HG03039 (cell line): ENCODE measurements around the gene METAP1D.
"Not testable (repeated sequence)": the region's sequence is repeated elsewhere in the genome, so short reads cannot be mapped to it uniquely, and the experiment has no call there.

Source experiments
- ATAC-seq: cut with Tn5 transposase; IDR thresholded peaks from one replicate; pipeline ENCODE4 v1.9.1; 2021; ENCODE audit warnings: mild to moderate bottlenecking, moderate library complexity; ENCODE audit not compliant: unreplicated experiment

The METAP1D gene

DNA sequence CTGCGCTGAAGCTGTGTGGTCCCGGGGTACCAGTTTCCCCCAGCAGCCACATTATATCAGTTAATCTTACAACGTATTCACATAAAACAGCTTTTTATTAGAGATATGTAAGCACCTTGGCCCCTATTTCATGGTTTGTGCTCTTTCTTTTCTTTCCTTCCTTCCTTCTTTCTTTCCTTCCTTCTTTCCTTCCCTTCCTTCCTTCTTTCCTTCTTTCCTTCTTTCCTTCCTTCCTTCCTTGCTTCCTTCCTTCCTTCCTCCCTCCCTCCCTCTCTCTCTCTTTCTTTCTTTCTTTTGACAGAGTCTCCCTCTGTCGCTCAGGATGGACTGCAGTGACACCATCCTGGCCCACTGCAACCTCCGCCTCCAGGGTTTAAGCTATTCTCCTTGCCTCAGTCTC, 3.7 kb upstream of the METAP1D start:
- ATAC-seq = no peak

DNA sequence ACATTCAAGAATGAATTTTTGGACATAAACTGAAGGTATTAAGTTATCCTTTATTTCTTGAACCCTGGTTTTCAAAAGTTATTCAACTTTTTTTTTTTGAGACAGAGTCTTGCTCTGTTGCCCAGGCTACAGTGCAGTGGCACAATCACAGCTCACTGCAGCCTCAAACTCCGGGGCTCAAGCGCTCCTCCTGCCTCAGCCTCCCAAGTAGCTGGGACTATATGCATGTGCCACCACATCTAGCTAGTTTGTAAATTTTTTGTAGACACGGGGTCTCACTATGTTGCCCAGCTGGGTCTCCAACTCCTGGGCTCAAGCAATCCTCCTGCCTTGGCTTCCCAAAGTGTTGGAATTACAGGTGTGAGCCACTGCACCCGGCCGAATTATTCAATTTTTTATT, 2.7 kb upstream of the METAP1D start:
- not testable (repeated sequence) for ATAC-seq

DNA sequence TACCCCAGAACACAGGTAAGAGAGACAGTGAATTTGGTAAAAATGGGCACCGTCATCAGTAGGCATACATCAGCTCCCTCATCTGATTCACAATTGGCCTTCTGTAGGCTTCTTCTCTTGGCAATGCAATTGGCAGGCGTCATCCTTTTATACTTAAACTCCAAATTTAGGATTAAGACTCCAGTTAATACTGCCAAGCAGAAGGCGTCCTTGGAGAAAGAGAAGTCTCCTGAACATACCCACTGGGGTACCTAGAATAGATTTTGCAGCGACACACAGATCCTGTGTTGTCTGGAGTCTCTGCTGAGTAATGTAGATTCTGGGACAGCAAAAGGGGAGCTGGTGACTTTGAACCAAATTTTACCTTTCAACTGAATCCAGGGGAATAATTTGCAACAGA, 592 bp upstream of the METAP1D start:
- ATAC-seq = no peak

- no peak for ATAC-seq
Measured at GRCh38 chr2:172000696-172001361, 1.1 kb downstream of the METAP1D start.

GRCh38 chr2:172007372-172007771, 7.6 kb downstream of the METAP1D start:
- ATAC-seq = no peak

DNA sequence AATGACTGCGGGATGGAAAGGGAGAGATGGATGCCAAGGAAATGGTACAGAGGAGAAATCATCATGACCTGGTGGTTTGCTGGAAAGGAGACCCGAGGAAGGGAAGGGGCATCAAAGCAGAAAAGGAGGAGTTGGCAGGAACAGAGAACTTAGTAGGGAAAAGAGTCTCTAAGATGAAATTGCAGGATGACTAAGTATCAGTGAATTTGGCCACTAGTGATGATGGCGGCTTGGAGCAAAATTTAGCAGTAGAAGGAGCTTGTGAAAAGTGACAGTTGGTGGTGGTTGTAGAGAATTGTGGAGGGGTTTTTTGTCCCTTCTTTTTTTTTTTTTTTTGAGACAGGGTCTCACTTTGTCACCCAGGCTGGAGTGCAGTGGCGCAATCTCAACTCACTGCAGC, 10.1 kb downstream of the METAP1D start:
- no peak for ATAC-seq

DNA sequence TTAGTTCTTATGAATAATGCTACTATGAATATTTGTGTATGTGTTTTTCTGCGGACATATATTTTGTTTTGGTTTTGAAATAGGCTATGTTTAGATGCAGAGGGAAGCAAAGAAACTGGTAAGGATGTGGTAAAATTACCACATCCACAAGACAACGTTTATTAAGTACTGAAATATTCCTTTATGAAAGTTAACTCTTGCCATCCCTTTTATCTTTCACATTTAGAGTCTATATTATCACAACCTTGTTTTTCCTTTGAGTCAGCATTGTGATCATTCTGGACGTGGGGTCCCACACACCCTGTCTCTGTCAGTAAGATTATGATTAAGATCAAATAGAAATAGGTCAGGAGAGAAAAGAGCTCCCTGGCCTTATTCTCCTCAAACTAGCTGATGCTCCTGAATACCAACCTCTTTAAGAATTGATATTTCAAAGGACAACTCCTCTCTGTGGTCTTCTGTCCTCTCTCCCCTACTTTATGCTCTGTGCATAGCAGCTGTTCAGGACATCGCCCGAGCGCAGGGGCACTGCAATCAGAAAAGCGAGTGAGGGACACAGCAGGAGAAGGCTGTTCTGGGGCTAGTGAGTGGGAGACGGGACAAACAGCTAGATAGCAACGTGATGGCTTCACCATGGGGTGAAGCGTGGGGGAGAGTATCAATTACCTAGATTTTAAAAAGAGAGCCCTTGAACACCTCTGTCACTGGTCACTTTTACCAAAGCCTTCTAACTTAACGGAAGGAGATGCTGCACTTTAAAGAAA, 12.2 kb downstream of the METAP1D start:
- no peak for ATAC-seq

- ATAC-seq = no peak
Measured at GRCh38 chr2:172012677-172013391, 13.1 kb downstream of the METAP1D start.

GRCh38 chr2:172013396-172013795, 13.6 kb downstream of the METAP1D start:
- ATAC-seq = no peak

- ATAC-seq = no peak
Measured at GRCh38 chr2:172021074-172021931, 21.6 kb downstream of the METAP1D start.

DNA sequence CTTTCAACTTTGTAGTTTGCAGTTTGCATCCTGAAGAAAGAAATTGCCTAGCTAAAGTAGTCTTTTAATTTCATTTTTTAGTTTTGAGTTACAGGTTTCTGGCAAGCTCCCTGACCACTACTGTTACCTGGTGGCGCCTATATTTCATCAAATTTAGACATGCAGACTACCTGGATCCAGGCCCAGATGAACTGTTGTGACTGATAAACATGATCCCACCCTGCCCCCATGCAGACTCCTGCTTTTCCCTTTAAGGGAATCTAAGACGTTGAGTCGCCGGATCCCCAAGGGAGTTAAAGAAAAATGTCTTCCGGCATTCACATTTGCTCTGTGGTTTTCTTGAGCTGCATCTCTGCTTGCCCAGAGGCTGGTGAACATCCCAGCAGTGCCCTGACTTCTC, 22.2 kb downstream of the METAP1D start:
- no peak for ATAC-seq

DNA sequence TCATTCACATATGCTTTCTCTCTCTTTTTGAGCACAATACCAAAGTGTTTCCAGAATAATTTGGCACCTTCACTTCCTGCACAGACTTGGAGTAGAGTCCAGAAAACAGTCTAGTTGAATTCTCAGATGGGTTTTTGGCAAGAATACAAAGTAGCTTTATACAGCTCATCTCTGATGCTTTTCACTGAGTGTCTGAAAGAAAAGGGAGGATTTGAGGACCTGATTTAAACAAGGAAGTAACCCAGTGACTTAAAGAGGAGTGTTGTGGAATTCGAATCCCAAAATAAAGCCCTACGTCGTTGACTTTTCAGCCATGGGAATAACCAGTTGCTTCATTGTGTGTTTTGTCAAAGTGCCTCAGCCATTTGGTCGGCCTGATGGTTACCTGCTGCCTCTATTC, 31.8 kb downstream of the METAP1D start:
- ATAC-seq = no peak

- no peak for ATAC-seq
Measured at GRCh38 chr2:172038121-172038520, 38.4 kb downstream of the METAP1D start.

GRCh38 chr2:172038604-172039003, 38.9 kb downstream of the METAP1D start:
- no peak for ATAC-seq

DNA sequence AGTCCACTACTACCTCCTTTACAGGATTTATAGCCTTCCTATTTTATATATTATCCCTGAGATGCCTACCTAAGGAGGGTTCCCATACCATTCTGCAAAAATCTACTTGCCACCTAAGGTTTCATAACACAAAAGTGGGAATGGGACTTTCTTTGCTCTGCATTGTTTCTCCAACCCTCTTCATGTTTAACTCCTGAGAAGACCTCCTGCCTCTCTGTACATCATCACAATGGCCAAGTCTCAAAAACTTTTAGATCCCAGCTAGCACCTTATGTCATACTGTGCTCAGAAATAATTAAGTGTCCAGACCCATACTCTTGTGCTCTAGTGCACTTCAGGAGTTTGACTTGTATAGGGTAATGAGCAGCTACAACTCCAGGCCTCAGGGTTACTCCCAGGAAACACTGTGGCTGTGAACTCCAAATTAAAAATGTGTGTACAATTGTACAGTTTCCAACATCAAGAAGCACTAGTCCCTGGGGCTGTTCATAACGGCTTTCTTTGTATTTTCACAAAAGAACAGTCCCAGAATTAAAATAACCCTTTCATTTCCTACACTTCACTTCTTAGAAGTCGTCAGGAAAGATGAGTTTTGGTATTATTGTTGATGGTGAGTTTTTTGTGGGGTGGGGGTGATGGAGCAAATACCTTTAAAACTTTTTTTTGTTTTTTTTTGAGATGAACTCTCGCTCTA, 39.4 kb downstream of the METAP1D start:
- no peak for ATAC-seq

- ATAC-seq = no peak
Measured at GRCh38 chr2:172040311-172040710, 40.6 kb downstream of the METAP1D start.

DNA sequence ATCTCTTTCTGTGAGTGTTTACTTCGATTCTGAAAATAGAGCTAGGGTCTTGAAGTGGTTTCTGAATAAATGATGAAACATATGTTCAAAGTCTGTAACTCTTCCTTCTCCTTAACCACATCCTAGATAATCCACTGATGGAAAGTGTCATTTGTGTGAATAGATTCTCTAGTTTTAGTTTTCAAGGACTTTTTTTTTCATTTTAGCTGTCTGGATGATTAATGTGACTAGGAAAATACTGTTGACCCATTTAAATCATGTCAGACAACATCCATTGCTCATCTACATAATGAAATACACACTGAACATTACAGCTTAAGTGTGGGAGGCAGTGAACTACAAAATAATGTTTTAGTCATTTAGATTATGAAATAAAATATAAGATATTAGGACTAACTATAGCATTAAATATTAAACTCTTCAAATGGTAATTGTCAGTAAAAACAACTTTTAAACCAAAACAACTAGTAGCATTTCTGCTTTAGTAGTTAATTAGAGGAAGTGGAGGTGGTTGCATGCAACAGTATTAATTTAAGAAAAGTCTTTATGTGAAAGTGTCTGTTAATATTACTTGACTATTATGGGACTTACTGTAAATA, 46.4 kb downstream of the METAP1D start:
- no peak for ATAC-seq

DNA sequence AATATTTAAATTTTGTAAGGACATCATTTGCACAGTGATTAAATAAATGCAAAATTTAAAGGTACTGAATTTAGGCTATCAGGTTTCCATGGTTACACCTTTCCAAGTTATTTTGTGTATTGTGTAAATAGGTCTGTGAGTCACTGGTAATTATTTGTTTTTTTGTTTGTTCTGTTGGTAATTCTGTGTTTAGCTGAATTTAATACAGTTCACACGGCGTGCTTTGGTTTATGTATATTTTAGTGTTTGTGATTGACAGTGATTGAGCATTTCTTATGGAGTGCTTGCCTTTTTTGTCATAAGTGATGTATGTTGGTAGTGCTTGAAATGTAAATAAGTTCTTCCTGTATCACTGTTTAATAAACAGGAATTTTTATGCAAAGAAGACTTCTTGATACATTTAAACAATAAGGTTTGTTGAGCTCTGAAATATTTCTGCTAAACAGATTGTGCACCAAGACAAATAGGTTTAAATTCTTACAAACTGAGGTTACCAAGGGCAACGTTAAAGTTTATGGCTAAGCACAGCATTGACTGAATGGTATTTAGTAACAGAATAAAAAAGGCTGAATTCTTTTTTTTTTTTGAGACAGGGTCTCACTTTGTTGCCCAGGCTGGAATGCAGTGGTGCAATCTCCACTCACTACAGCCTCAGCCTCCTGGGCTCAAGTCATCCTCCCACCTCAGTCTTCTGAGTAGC, 47.3 kb downstream of the METAP1D start:
- no peak for ATAC-seq
